Loucy (cell line): ENCODE data around the gene TMEM132D.

Experiments
- H2AFZ ChIP-seq: fragments of 200-600 bp; sonication (generic); 2 replicates; pipeline ENCODE4 v1.6.0; 2016; ENCODE audit warnings: antibody characterized with exemption, mild to moderate bottlenecking, low read length, moderate library complexity
- H3F3A ChIP-seq: fragments of 200-600 bp; 2 replicates; pipeline ENCODE4 v1.6.0; 2016; ENCODE audit warnings: antibody characterized with exemption, low read depth, mild to moderate bottlenecking
- H3K27me3 ChIP-seq: fragments of 200-600 bp; sonication (generic); 2 replicates; pipeline ENCODE4 v1.6.1; 2014; ENCODE audit warnings: low read length, mild to moderate bottlenecking; ENCODE audit not compliant: insufficient read depth, poor library complexity, severe bottlenecking
- H3K36me3 ChIP-seq: fragments of 200-600 bp; sonication (generic); 2 replicates; pipeline ENCODE4 v1.6.1; 2016; ENCODE audit warnings: low read length; ENCODE audit not compliant: insufficient read depth
- H3K4me1 ChIP-seq: fragments of 200-600 bp; sonication (generic); 2 replicates; pipeline ENCODE4 v1.5.1; 2014; ENCODE audit warnings: low read length, mild to moderate bottlenecking; ENCODE audit not compliant: insufficient read depth, poor library complexity, severe bottlenecking
- H3K4me2 ChIP-seq: fragments of 200-600 bp; sonication (generic); 2 replicates; pipeline ENCODE4 v1.6.0; 2014; ENCODE audit warnings: antibody characterized with exemption, low read length, low read depth, mild to moderate bottlenecking; ENCODE audit not compliant: poor library complexity, severe bottlenecking
- H3K4me3 ChIP-seq: fragments of 200-600 bp; sonication (generic); 2 replicates; pipeline ENCODE4 v1.5.1; 2014; ENCODE audit warnings: low read length, mild to moderate bottlenecking, mixed read lengths; ENCODE audit not compliant: poor library complexity, severe bottlenecking
- H3K79me2 ChIP-seq: fragments of 200-600 bp; sonication (generic); 2 replicates; pipeline ENCODE4 v1.6.1; 2014; ENCODE audit warnings: low read length; ENCODE audit not compliant: insufficient read depth
- H3K9ac ChIP-seq: fragments of 200-600 bp; sonication (generic); 2 replicates; pipeline ENCODE4 v1.6.0; 2014; ENCODE audit warnings: mild to moderate bottlenecking, low read depth, low read length, moderate library complexity; ENCODE audit not compliant: poor library complexity, severe bottlenecking
- H3K9me2 ChIP-seq: fragments of 200-600 bp; sonication (generic); replicated peaks from 2 replicates; pipeline ENCODE4 v1.6.1; 2016; ENCODE audit warnings: low read depth, low read length, mixed read lengths
- H3K9me3 ChIP-seq: fragments of 200-600 bp; sonication (generic); 2 replicates; pipeline ENCODE4 v1.6.1; 2014; ENCODE audit warnings: mild to moderate bottlenecking, antibody characterized with exemption, low read length, low read depth; ENCODE audit not compliant: insufficient read depth
- H4K20me1 ChIP-seq: fragments of 200-600 bp; sonication (generic); 2 replicates; pipeline ENCODE4 v1.6.0; 2014; ENCODE audit warnings: antibody characterized with exemption, low read length, mild to moderate bottlenecking; ENCODE audit not compliant: insufficient read depth, poor library complexity, severe bottlenecking
- CTCF ChIP-seq: fragments of 200-600 bp; sonication (generic); conservative IDR thresholded peaks from 2 replicates; pipeline ENCODE4 v1.5.1; 2014; ENCODE audit warnings: mild to moderate bottlenecking, antibody characterized with exemption, low read length
- EZH2phosphoT487 ChIP-seq: fragments of 200-600 bp; IDR thresholded peaks from 2 replicates; pipeline ENCODE4 v1.6.1; 2018; ENCODE audit warnings: antibody characterized with exemption, mild to moderate bottlenecking, moderate library complexity, borderline replicate concordance

The TMEM132D gene

GRCh38 chr12:129610601-129611120, 293.2 kb downstream of the TMEM132D start:
- Histone ChIP-seq H3K9me2 (no peaks in the 10 kb centered on the region), H3K4me3 (no peak overlapping the region)
- TF ChIP-seq CTCF = no peak
- TF ChIP-seq EZH2phosphoT487 = no peak

GRCh38 chr12:129607756-129608155, 296.1 kb downstream of the TMEM132D start:
- Histone ChIP-seq H2AFZ (no peak overlapping the region), H3K27me3 (no peaks in the 10 kb centered on the region), H4K20me1 (no peaks in the 10 kb centered on the region), H3K4me1 (no peaks in the 10 kb centered on the region), H3F3A (no peaks in the 10 kb centered on the region), H3K79me2 (no peaks in the 10 kb centered on the region), H3K36me3 (no peaks in the 10 kb centered on the region), H3K4me3 (no peak overlapping the region), H3K4me2 (no peak overlapping the region), H3K9me3 (no peaks in the 10 kb centered on the region), H3K9ac (no peak overlapping the region), H3K9me2 (no peaks in the 10 kb centered on the region)
- TF ChIP-seq EZH2phosphoT487 = no peak
- TF ChIP-seq CTCF = no peak

More at GRCh38 chr12:129610601-129611120, 293.2 kb downstream of the TMEM132D start:
- Histone ChIP-seq H3K9me3 (peaks cover 8% of the 10 kb centered on the region; the same call in 1 of the 2 replicates), H3K36me3 (no peaks in the 10 kb centered on the region), H3K27me3 (no peaks in the 10 kb centered on the region), H2AFZ (no peak overlapping the region), H4K20me1 (no peaks in the 10 kb centered on the region), H3K79me2 (no peaks in the 10 kb centered on the region), H3K4me2 (no peak overlapping the region), H3F3A (no peaks in the 10 kb centered on the region), H3K4me1 (no peaks in the 10 kb centered on the region), H3K9ac (no peak overlapping the region)

GRCh38 chr12:129607301-129607700, 296.5 kb downstream of the TMEM132D start:
- H3K79me2 ChIP-seq = no peaks in the 10 kb centered on the region
- no peaks in the 10 kb centered on the region for H3K27me3 ChIP-seq
- H3F3A ChIP-seq = no peaks in the 10 kb centered on the region
- H3K9me2 ChIP-seq = no peaks in the 10 kb centered on the region
- H3K4me1 ChIP-seq = no peaks in the 10 kb centered on the region
- no peaks in the 10 kb centered on the region for H3K9me3 ChIP-seq
- H3K36me3 ChIP-seq = no peaks in the 10 kb centered on the region
- no peak overlapping the region for H3K9ac ChIP-seq
- H3K4me2 ChIP-seq = no peak overlapping the region
- H2AFZ ChIP-seq = no peak overlapping the region
- no peaks in the 10 kb centered on the region for H4K20me1 ChIP-seq
- TF ChIP-seq EZH2phosphoT487 (no peak), CTCF (no peak)
- H3K4me3 ChIP-seq = no peak overlapping the region
